ENCODE results near the gene TICRR. TPM values are rescaled to one million over a fixed set of nuclear protein-coding genes. Genes with fewer than 3 reads are reported as not detected.

TICRR gene
- total and polyA plus RNA-seq, 2 of the 8 experiments (the other 6 are each of a cell fraction or from before 2014, with no cell fraction given) = 13.1 to 34.8 TPM

GRCh38 chr15:89664441-89665350 lies 89.4 kb downstream of the TICRR start:
- Histone ChIP-seq H3K23ac (ENCODE audit: insufficient read length) (no peak overlapping the region), H3K18ac (ENCODE audit: extremely low read depth, low read length) (no peak overlapping the region), H3K23me2 (ENCODE audit: low read depth, low read length) (no peaks in the 10 kb centered on the region; the same call in 1 of the 2 replicates), H3K4me3 (ENCODE audit: extremely low read depth in 1 of 4, insufficient read depth in 2 of 4, low read depth in 3 of 4, low read length in 4 of 4) (peak overlapping the region in 2 of 4 experiments; percentile 21 to 61; a peak in 4 of 8 replicates), H2BK15ac (ENCODE audit: low read length) (no peak overlapping the region), H3K14ac (ENCODE audit: insufficient read length) (no peak overlapping the region), H3K27ac (ENCODE audit: low read depth, low read length) (no peak overlapping the region), H3K4ac (replicated peaks; ENCODE audit: insufficient read length, low read depth, low read length) (no peak overlapping the region), H2AFZ (ENCODE audit: low read length) (no peak overlapping the region), H2BK20ac (ENCODE audit: low read length) (no peak overlapping the region), H2BK120ac (replicated peaks; ENCODE audit: low read depth, low read length) (no peak overlapping the region), H3K56ac (replicated peaks; ENCODE audit: insufficient read length, low read depth, low read length) (no peak overlapping the region), H3K4me1 (replicated peaks in 1 of 4; ENCODE audit: control insufficient read depth in 3 of 4, insufficient read depth in 4 of 4, low read length in 3 of 4) (peaks cover 0 to 11% (median 7%) of the 10 kb centered on the region in 4 experiments; a peak in 6 of 7 replicates), H4K5ac (ENCODE audit: insufficient read length, low read depth, low read length) (no peak overlapping the region), H3K79me2 (ENCODE audit: control insufficient read depth in 1 of 2, insufficient read depth in 2 of 2, low read length in 2 of 2) (no peaks in the 10 kb centered on the region), H3K27me3 (replicated peaks in 1 of 4; ENCODE audit: control insufficient read depth in 3 of 4, extremely low read depth in 1 of 4, insufficient read depth in 3 of 4, low read length in 3 of 4) (peaks cover 0 to 20% (median 12%) of the 10 kb centered on the region in 4 experiments; a peak in 5 of 7 replicates), H4K91ac (replicated peaks; ENCODE audit: insufficient read length, low read length) (no peak overlapping the region), H3K9ac (replicated peaks in 1 of 4; ENCODE audit: extremely low read depth in 1 of 4, low read depth in 3 of 4, low read length in 3 of 4) (no peak overlapping the region), H2BK12ac (ENCODE audit: low read depth, low read length) (no peak overlapping the region), H3K79me1 (ENCODE audit: low read depth, low read length) (no peaks in the 10 kb centered on the region), H3K4me2 (ENCODE audit: insufficient read depth in 1 of 2, low read depth in 2 of 2, low read length in 2 of 2) (peak overlapping the region; percentile 74 to 76), H4K20me1 (replicated peaks in 1 of 2; ENCODE audit: control insufficient read depth in 1 of 2, insufficient read depth in 2 of 2, low read length in 2 of 2) (no peaks in the 10 kb centered on the region), H2BK5ac (ENCODE audit: low read depth, low read length) (no peak overlapping the region), H2AK5ac (ENCODE audit: low read depth, low read length) (no peak overlapping the region), H3K36me3 (ENCODE audit: control insufficient read depth in 2 of 4, insufficient read depth in 4 of 4, low read length in 3 of 4) (no peaks in the 10 kb centered on the region), H3K9me3 (ENCODE audit: insufficient read depth in 2 of 2, low read depth in 1 of 2, low read length in 1 of 2) (no peaks in the 10 kb centered on the region), H4K8ac (ENCODE audit: extremely low read depth, insufficient read depth, low read length) (no peak overlapping the region)
- CTCF ChIA-PET (ENCODE audit: partially characterized antibody) = interaction anchor here (1.5 to 2.4 kb wide), 5 partner anchors 9 to 76 kb away, joined by 4 to 12 read pairs (median 6); no protein-coding TSS in a partner anchor
- no peak for DNase-seq (ENCODE audit: low read depth in 1 of 2, low spot score in 2 of 2)
- POLR2A ChIA-PET (ENCODE audit: partially characterized antibody) = interaction anchor here (0.6 to 0.7 kb wide), 2 partner anchors 10 to 83 kb away, joined by 3 read pairs; no protein-coding TSS in a partner anchor
- 85% methylated on average over 13 of the region's 13 CpGs; no CpG with 5 or more reads in 1 of the 2 experiments for WGBS, 2 experiments (ENCODE audit: extremely low coverage in 1 of 2, insufficient coverage in 1 of 2, insufficient read length in 1 of 2, insufficient replicate concordance in 2 of 2, low coverage in 1 of 2, low lambda C conversion rate in 2 of 2, missing lambda C conversion rate in 1 of 2)
- FAIRE-seq = no peak
- TF ChIP-seq SUZ12 (IDR thresholded peaks at IDR 0.05; ENCODE audit: low read length) = no peak
- TF ChIP-seq USF2 (IDR thresholded peaks at IDR 0.05; ENCODE audit: low read length) = no peak
- no peak for TF ChIP-seq KDM4A (IDR thresholded peaks at IDR 0.05; ENCODE audit: low read depth, low read length, severe bottlenecking)
- no peak for TF ChIP-seq TCF12 (IDR thresholded peaks at IDR 0.05; ENCODE audit: low read depth, low read length)
- TF ChIP-seq POLR2A (IDR thresholded peaks at IDR 0.05; ENCODE audit: control extremely low read depth in 1 of 2, low read depth in 2 of 2, low read length in 2 of 2) = no peak
- TF ChIP-seq SRF (IDR thresholded peaks at IDR 0.05; ENCODE audit: low read depth, low read length) = no peak
- TF ChIP-seq POU5F1 (IDR thresholded peaks at IDR 0.05; ENCODE audit: low read depth, low read length) = no peak
- TF ChIP-seq SIRT6 (IDR thresholded peaks at IDR 0.05; ENCODE audit: low read length) = no peak
- no peak for TF ChIP-seq BRCA1 (IDR thresholded peaks at IDR 0.05; ENCODE audit: low read depth, low read length)
- no peak for TF ChIP-seq POLR2AphosphoS5 (IDR thresholded peaks at IDR 0.05; ENCODE audit: low read depth, low read length)
- TF ChIP-seq NRF1 (IDR thresholded peaks at IDR 0.05; ENCODE audit: low read depth, low read length) = no peak
